Measurements from ENCODE around the gene DPYD. TPM values are rescaled to one million over a fixed set of nuclear protein-coding genes. Genes with fewer than 3 reads are reported as not detected.

The DPYD gene
- 30.1 TPM for total RNA-seq

- DNase-seq, result peak; percentile 92
Observed at GRCh38 chr1:97920832-97921571, at the start of gene DPYD. TSS of gene DPYD (minus strand) at chr1:97921034. CDS start at chr1:97920922, 112 bp downstream.

- DNase-seq, result no peak
Observed at GRCh38 chr1:97960470-97960869, 39.6 kb upstream of the DPYD start.

GRCh38 chr1:97947695-97948094 lies 26.9 kb upstream of the DPYD start:
- DNase-seq, result no peak

- DNase-seq, result peak; percentile 30
Observed at GRCh38 chr1:97943354-97943753, 22.5 kb upstream of the DPYD start.

GRCh38 chr1:97942161-97943123 lies 21.6 kb upstream of the DPYD start:
- no peak for DNase-seq

GRCh38 chr1:97938285-97938642 lies 17.4 kb upstream of the DPYD start:
- DNase-seq, result no peak

GRCh38 chr1:97936976-97937375 lies 16.1 kb upstream of the DPYD start:
- DNase-seq, result no peak

GRCh38 chr1:97934491-97934890 lies 13.7 kb upstream of the DPYD start:
- no peak for DNase-seq

- DNase-seq, result no peak
Observed at GRCh38 chr1:97929874-97930851, 9.3 kb upstream of the DPYD start.

- DNase-seq, result no peak
Observed at GRCh38 chr1:97926017-97926708, 5.3 kb upstream of the DPYD start.

GRCh38 chr1:97925151-97925550 lies 4.3 kb upstream of the DPYD start:
- no peak for DNase-seq

- no peak for DNase-seq
Observed at GRCh38 chr1:97923811-97924210, 3.0 kb upstream of the DPYD start.

- peak; percentile 54 for DNase-seq
Observed at GRCh38 chr1:97920276-97920831, 480 bp downstream of the DPYD start.

- DNase-seq, result peak; percentile 32
Observed at GRCh38 chr1:97919585-97920261, 1.1 kb downstream of the DPYD start.

- no peak for DNase-seq
Observed at GRCh38 chr1:97918961-97919360, 1.9 kb downstream of the DPYD start.

- no peak for DNase-seq
Observed at GRCh38 chr1:97913506-97914139, 7.2 kb downstream of the DPYD start.

- DNase-seq, result no peak
Observed at GRCh38 chr1:97911266-97912215, 9.3 kb downstream of the DPYD start.

GRCh38 chr1:97909266-97909665 lies 11.6 kb downstream of the DPYD start:
- no peak for DNase-seq

- DNase-seq, result no peak
Observed at GRCh38 chr1:97907886-97908285, 12.9 kb downstream of the DPYD start.

Measured in tongue (tissue), 2 donors.